ENCODE data around the gene CAMK2D. TPM values are rescaled to one million over a fixed set of nuclear protein-coding genes. Genes with fewer than 3 reads are reported as not detected.

The CAMK2D gene
- total RNA-seq, 1 experiment from 2014 or later = 9.0 TPM

DNA sequence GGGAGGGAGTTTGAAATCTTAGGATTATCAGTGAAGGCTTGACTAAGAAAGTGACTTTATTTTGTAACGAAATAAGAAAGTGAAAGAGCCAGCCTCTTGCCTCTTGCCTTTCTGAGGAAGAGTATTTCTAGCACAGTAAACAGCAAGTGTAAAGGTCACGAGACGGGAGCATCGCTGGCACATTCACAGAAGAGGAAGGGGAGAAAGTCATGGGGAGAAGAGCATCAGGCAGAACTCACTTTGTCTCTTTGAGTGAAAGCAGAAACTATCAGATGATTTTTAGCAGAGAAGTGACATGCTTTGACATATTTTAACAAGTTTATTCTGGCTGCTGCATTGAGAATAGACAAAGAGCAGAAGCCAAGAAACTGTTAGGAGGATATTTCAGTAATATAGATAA lies 313.8 kb downstream of the CAMK2D start:
- H3K27ac ChIP-seq (ENCODE audit: insufficient read length, low read depth, low read length) = no peak overlapping the region
- no peaks in the 10 kb centered on the region for H3K23me2 ChIP-seq (ENCODE audit: insufficient read length, low read depth, low read length, poor library complexity, severe bottlenecking)
- no peak for DNase-seq
- H2BK120ac ChIP-seq (ENCODE audit: low read depth, low read length, poor library complexity, severe bottlenecking) = no peak overlapping the region
- H3K79me2 ChIP-seq (ENCODE audit: insufficient read depth, low read length) = no peaks in the 10 kb centered on the region
- no peak overlapping the region for H2BK5ac ChIP-seq (ENCODE audit: insufficient read length, low read length)
- H3K56ac ChIP-seq (ENCODE audit: insufficient read length, low read depth, low read length) = no peak overlapping the region
- no peak overlapping the region for H2BK12ac ChIP-seq (ENCODE audit: insufficient read length, low read depth, low read length)
- H4K8ac ChIP-seq (replicated peaks; ENCODE audit: insufficient read length, low read depth, low read length) = no peak overlapping the region
- no peak overlapping the region for H3K23ac ChIP-seq (ENCODE audit: insufficient read length, low read depth, low read length)
- no peak overlapping the region for H2AFZ ChIP-seq (ENCODE audit: low read length)
- H3K9me3 ChIP-seq (ENCODE audit: control insufficient read depth, low read depth, low read length) = no peaks in the 10 kb centered on the region
- H3K14ac ChIP-seq (ENCODE audit: insufficient read depth, low read length) = no peak overlapping the region
- Mint-ChIP-seq H3K27ac (no peak overlapping the region), H3K4me3 (no peak overlapping the region), H3K4me1 (peaks cover 27 to 35% of the 10 kb centered on the region in 2 experiments), H3K36me3 (ENCODE audit: insufficient read depth in 1 of 3, low read depth in 3 of 3) (no peaks in the 10 kb centered on the region), H3K27me3 (ENCODE audit: low read depth) (no peaks in the 10 kb centered on the region), H3K9me3 (no peaks in the 10 kb centered on the region)
- no peak overlapping the region for H3K4me2 ChIP-seq (ENCODE audit: insufficient read depth, insufficient read length, low read length)
- no peaks in the 10 kb centered on the region for H4K20me1 ChIP-seq (ENCODE audit: control insufficient read depth, insufficient read depth, insufficient read length)
- no peak overlapping the region for H3K9ac ChIP-seq (ENCODE audit: extremely low read depth, insufficient read length, low read length)
- no peak overlapping the region for H4K5ac ChIP-seq (ENCODE audit: insufficient read length, low read depth, low read length)
- H3K18ac ChIP-seq (ENCODE audit: insufficient read length, low read depth, low read length) = no peak overlapping the region
- no peaks in the 10 kb centered on the region for H3K79me1 ChIP-seq (ENCODE audit: insufficient read depth, low read depth, low read length, poor library complexity, severe bottlenecking)
- no peak overlapping the region for H3K4ac ChIP-seq (ENCODE audit: low read depth, low read length)
- no peak overlapping the region for H4K91ac ChIP-seq (ENCODE audit: insufficient read length, low read depth, low read length)
- no peaks in the 10 kb centered on the region for H3K27me3 ChIP-seq (ENCODE audit: insufficient read depth, low read length)
- WGBS (ENCODE audit: extremely low coverage, insufficient read length, low lambda C conversion rate) = no CpG with 5 or more reads among the region's 4 CpGs
- H3K4me1 ChIP-seq (ENCODE audit: insufficient read depth, low read length) = peaks cover 9% of the 10 kb centered on the region
- H2BK15ac ChIP-seq (ENCODE audit: low read depth, low read length) = no peak overlapping the region
- H3T11ph ChIP-seq (ENCODE audit: low read length) = no peak overlapping the region
- H2AK5ac ChIP-seq (ENCODE audit: insufficient read length, low read length) = no peak overlapping the region
- H2BK20ac ChIP-seq (ENCODE audit: low read depth, low read length, poor library complexity, severe bottlenecking) = no peak overlapping the region
- TF ChIP-seq, protein P1, sequence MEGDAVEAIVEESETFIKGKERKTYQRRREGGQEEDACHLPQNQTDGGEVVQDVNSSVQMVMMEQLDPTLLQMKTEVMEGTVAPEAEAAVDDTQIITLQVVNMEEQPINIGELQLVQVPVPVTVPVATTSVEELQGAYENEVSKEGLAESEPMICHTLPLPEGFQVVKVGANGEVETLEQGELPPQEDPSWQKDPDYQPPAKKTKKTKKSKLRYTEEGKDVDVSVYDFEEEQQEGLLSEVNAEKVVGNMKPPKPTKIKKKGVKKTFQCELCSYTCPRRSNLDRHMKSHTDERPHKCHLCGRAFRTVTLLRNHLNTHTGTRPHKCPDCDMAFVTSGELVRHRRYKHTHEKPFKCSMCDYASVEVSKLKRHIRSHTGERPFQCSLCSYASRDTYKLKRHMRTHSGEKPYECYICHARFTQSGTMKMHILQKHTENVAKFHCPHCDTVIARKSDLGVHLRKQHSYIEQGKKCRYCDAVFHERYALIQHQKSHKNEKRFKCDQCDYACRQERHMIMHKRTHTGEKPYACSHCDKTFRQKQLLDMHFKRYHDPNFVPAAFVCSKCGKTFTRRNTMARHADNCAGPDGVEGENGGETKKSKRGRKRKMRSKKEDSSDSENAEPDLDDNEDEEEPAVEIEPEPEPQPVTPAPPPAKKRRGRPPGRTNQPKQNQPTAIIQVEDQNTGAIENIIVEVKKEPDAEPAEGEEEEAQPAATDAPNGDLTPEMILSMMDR (conservative IDR thresholded peaks at IDR 0.05) = no peak
